ENCODE data around the gene EPHB3. TPM values are rescaled to one million over a fixed set of nuclear protein-coding genes. Genes with fewer than 3 reads are reported as not detected.

Gene EPHB3
- total RNA-seq, 1 donor from 2014 or later = 13.4 TPM

DNA sequence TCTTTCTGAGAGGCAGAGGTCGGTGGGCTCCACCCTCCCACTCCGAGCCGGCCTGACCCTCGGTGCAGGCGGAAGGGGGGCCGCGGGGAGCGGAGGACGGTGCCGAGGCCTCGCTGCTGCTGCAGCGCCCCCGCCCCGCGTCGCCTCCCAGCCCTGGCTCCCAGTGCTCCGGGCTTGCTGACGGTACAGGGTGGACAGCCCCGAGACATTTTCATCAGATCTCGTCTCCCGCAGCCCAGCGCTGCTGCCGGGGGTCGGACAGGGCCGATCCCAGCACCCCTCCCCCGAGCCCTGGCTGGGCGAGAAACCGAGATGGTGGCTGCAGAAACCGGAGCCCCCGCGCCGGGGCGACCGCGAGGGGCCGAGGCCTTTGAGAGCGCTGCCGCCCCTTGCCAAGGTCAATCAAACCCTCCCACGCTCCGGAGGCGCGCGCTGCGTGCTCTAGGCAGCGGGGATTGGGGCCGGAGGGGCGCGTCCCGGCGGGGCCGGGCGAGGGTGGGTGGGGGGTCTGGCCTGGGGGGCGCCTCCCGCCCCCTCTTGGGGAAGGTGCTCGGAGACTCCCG is 42.5 kb downstream of the EPHB3 start:
- TF ChIP-seq, protein P1, sequence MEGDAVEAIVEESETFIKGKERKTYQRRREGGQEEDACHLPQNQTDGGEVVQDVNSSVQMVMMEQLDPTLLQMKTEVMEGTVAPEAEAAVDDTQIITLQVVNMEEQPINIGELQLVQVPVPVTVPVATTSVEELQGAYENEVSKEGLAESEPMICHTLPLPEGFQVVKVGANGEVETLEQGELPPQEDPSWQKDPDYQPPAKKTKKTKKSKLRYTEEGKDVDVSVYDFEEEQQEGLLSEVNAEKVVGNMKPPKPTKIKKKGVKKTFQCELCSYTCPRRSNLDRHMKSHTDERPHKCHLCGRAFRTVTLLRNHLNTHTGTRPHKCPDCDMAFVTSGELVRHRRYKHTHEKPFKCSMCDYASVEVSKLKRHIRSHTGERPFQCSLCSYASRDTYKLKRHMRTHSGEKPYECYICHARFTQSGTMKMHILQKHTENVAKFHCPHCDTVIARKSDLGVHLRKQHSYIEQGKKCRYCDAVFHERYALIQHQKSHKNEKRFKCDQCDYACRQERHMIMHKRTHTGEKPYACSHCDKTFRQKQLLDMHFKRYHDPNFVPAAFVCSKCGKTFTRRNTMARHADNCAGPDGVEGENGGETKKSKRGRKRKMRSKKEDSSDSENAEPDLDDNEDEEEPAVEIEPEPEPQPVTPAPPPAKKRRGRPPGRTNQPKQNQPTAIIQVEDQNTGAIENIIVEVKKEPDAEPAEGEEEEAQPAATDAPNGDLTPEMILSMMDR (conservative IDR thresholded peaks at IDR 0.05) = no peak
- Mint-ChIP-seq H3K36me3 (ENCODE audit: low read depth) (no peaks in the 10 kb centered on the region), H3K27me3 (ENCODE audit: low read depth) (peaks cover 27% of the 10 kb centered on the region), H3K4me3 (peak overlapping the region; percentile 80), H3K4me1 (peaks cover 52% of the 10 kb centered on the region), H3K9me3 (no peaks in the 10 kb centered on the region), H3K27ac (ENCODE audit: unreplicated experiment) (peak overlapping the region; percentile 73)
- peak; percentile 60 for DNase-seq (ENCODE audit: low read depth, low spot score)

DNA sequence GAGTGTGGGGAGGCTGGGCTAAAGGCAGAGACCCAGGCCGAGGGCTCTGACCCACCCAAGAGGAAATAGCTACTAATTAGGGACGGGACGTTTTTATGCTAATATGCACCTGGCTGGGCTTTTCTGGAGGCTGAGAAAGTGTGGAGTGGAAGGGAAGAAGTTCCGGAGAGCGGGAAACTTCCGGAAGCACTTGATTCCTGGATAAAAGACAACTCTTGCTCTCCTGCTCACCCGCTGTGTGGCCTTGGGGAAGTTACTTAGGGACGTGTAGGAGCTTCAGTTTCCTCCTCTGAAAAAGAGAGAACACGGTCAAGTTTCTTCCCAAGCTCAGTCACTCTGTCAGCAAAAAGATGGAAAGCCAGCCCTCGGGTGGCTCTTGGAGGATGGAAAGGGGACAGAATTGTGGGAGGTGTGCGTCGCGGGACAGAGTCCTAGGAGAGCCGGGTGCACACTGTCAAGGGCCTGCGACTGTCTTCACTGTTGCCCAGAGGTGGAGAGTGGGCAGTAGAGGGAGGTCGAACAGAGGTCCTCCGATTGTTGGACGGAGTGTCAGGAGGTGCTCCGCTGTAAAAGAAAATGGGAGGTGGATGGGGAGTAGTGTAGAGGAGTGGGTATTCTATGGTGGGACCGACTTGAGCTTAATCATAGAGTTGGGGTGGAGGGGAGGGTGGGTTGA is 43.2 kb downstream of the EPHB3 start:
- Mint-ChIP-seq H3K4me1 (peaks cover 49% of the 10 kb centered on the region), H3K27ac (ENCODE audit: unreplicated experiment) (no peak overlapping the region), H3K27me3 (ENCODE audit: low read depth) (peaks cover 24% of the 10 kb centered on the region), H3K4me3 (peak overlapping the region; percentile 77), H3K36me3 (ENCODE audit: low read depth) (no peaks in the 10 kb centered on the region), H3K9me3 (no peaks in the 10 kb centered on the region)
- DNase-seq (ENCODE audit: low read depth, low spot score) = no peak
- TF ChIP-seq, protein P1 (conservative IDR thresholded peaks at IDR 0.05) = no peak

DNA sequence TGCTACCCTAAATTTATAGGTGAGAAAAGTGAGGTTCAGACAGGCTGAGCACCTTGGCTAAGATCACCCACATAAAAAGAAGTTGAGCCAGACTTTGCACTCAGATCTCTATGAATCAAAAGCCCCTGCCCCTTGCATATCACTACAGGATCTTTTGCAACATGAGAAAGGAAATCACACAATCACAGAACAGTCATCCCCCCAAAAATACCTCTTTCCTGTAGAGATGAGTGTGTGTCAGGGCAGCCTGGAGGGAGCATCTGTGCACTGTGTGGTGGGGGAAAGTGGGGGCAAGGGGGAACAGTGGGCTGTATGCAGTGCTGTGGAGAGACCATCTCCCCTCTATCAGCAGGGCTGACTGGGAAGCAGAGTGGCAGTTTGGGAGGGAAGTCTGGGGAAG is 46.6 kb downstream of the EPHB3 start:
- no peaks in the 10 kb centered on the region for H3K36me3 Mint-ChIP-seq (ENCODE audit: low read depth)
- no peak overlapping the region for H3K27ac Mint-ChIP-seq (ENCODE audit: unreplicated experiment)
- H3K9me3 Mint-ChIP-seq = no peaks in the 10 kb centered on the region
- TF ChIP-seq, protein P1 (conservative IDR thresholded peaks at IDR 0.05) = no peak
- H3K4me1 Mint-ChIP-seq = peaks cover 23% of the 10 kb centered on the region
- H3K4me3 Mint-ChIP-seq = peak overlapping the region; percentile 19
- peaks cover 8% of the 10 kb centered on the region for H3K27me3 Mint-ChIP-seq (ENCODE audit: low read depth)
- no peak for DNase-seq (ENCODE audit: low read depth, low spot score)

DNA sequence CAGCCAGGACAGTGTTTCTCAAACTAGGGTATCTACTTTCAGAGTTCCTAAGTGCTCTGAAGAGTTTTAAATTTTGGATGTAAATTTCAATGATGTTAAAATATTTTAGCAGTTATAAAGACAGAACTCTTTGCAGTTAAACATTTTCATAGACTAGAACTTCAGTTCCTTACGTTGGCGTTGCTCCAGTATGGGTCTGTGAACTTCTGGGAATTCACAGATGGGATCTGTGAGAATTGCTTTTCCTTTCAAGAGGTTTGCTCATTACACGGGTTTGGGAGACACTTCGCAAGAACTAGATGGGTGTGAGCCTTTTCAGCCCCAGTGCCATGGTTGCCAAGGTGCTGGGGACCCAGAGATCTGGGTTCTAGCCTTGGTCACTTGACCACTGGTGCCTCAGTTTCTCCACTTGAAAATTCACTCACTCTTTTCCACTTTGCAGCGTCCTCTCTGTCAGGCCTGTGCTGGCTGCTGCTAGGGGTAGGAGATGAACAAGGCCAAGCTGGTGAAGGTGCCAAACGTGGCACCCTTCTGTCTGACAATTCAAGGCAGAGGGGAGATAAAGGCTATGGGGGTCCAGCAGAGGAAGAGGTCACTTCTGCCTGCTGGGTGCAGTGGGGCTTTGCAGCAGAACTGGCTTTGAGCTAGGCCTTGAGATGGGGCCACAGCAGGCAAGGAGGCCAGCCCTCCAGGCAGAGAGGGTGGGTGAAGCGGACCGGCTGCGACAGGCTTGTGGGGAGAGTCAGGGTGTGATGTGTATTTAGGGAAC is 48.1 kb downstream of the EPHB3 start:
- Mint-ChIP-seq H3K4me3 (no peak overlapping the region), H3K36me3 (ENCODE audit: low read depth) (no peaks in the 10 kb centered on the region), H3K4me1 (peaks cover 19% of the 10 kb centered on the region), H3K27me3 (ENCODE audit: low read depth) (peaks cover 4% of the 10 kb centered on the region), H3K9me3 (no peaks in the 10 kb centered on the region), H3K27ac (ENCODE audit: unreplicated experiment) (no peak overlapping the region)
- TF ChIP-seq, protein P1 (conservative IDR thresholded peaks at IDR 0.05) = no peak
- no peak for DNase-seq (ENCODE audit: low read depth, low spot score)

DNA sequence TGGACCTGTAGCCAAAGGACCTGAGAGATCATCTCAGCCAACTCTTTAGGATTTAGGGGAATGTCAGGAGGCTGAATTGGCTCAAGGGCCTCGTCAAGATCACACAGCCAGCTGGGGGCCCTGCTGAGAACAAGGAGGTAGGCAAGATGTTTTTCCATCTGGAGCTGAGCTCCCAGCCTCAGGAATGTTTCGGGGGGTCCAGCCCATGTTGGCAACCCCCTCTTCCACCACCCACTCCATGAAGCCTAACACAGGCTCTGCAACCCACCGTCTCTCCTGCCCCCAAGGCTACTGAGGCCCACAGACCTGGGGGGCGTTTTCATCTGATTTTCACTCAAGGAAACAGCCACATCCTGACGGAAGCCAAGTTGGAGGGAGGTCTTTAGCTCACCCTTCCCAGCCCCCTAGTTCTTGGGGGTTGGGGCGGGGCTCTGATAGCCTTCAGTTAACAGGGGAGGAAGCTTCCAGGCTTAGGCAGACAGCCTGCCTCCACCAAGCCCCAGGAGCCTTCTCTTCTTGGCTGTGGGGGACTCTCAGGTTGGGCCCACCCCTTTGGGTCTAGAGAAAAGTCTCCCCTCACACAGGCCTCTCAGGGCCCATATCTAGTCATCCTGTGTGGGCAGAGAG is 48.8 kb downstream of the EPHB3 start:
- Mint-ChIP-seq H3K4me1 (peaks cover 16% of the 10 kb centered on the region), H3K4me3 (no peak overlapping the region), H3K36me3 (ENCODE audit: low read depth) (no peaks in the 10 kb centered on the region), H3K9me3 (no peaks in the 10 kb centered on the region), H3K27me3 (ENCODE audit: low read depth) (peaks cover 2% of the 10 kb centered on the region), H3K27ac (ENCODE audit: unreplicated experiment) (no peak overlapping the region)
- TF ChIP-seq, protein P1 (conservative IDR thresholded peaks at IDR 0.05) = no peak
- no peak for DNase-seq (ENCODE audit: low read depth, low spot score)
